ENCODE data around the gene BHMT.

- TF ChIP-seq CTCF (IDR thresholded peaks at IDR 0.05), result no peak
- no peak for TF ChIP-seq POLR2A (IDR thresholded peaks at IDR 0.05; ENCODE audit: low read depth)
- no peak for TF ChIP-seq POLR2AphosphoS5 (IDR thresholded peaks at IDR 0.05)
Measured at GRCh38 chr5:79149433-79149832, 37.8 kb downstream of the BHMT start.

Measured in esophagus muscularis mucosa (tissue), 3 donors.